DND-41 (cell line): Measurements from ENCODE around the gene GRPEL1.

ENCODE experiments used
- CTCF ChIP-seq: IDR thresholded peaks from 2 replicates; pipeline ENCODE4 v1.5.1; 2012; ENCODE audit warnings: borderline replicate concordance, low read length, moderate library complexity, mild to moderate bottlenecking; ENCODE audit not compliant: poor library complexity, severe bottlenecking; ENCODE audit errors: extremely low read depth
- EZH2 ChIP-seq: IDR thresholded peaks from 3 replicates; pipeline ENCODE4 v1.6.1; 2012; ENCODE audit warnings: borderline replicate concordance, low read depth, mild to moderate bottlenecking, moderate library complexity, low read length, inconsistent platforms; ENCODE audit not compliant: severe bottlenecking

GRCh38 chr4:7105276-7105675 lies 37.4 kb upstream of the GRPEL1 start:
- TF ChIP-seq CTCF, result no peak
- no peak for TF ChIP-seq EZH2
